ENCODE measurements around the gene TNPO2.

- TF ChIP-seq CTCF (conservative IDR thresholded peaks at IDR 0.05 in 1 of 2, IDR thresholded peaks at IDR 0.05 in 1 of 2; ENCODE audit: low read depth in 1 of 2, low read length in 2 of 2) (no peak), EZH2 (IDR thresholded peaks at IDR 0.05; ENCODE audit: low read length, missing control alignments) (no peak)
Measured at GRCh38 chr19:12759686-12760085, 36.0 kb upstream of the TNPO2 start.
